ENCODE measurements around the gene CDC42BPG.

DNA sequence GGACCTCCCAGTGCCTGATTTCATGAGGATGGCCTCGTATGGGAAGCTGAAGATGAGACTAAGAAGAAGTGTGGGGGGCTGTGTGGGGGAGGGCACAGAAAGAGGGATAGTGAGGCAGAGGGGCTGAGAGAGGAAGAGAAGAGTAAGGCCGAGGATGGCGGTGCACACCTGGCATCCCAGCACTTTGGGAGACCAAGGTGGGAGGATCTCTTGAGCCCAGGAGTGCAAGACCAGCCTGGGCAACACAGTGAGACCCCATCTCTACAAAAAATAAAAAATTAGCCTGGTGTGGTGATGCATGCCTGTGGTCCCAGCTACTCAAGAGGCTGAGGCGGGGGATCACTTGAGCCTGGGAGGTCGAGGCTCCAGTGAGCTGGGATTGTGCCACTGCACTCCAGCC, 47.4 kb upstream of the CDC42BPG start:
- TF ChIP-seq, protein P1, sequence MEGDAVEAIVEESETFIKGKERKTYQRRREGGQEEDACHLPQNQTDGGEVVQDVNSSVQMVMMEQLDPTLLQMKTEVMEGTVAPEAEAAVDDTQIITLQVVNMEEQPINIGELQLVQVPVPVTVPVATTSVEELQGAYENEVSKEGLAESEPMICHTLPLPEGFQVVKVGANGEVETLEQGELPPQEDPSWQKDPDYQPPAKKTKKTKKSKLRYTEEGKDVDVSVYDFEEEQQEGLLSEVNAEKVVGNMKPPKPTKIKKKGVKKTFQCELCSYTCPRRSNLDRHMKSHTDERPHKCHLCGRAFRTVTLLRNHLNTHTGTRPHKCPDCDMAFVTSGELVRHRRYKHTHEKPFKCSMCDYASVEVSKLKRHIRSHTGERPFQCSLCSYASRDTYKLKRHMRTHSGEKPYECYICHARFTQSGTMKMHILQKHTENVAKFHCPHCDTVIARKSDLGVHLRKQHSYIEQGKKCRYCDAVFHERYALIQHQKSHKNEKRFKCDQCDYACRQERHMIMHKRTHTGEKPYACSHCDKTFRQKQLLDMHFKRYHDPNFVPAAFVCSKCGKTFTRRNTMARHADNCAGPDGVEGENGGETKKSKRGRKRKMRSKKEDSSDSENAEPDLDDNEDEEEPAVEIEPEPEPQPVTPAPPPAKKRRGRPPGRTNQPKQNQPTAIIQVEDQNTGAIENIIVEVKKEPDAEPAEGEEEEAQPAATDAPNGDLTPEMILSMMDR (conservative IDR thresholded peaks at IDR 0.05; ENCODE audit: low read length), result no peak
- no peak for TF ChIP-seq EZH2phosphoT487 (IDR thresholded peaks at IDR 0.05; ENCODE audit: borderline replicate concordance)
